ENCODE measurements around the gene NAA80. TPM values are rescaled to one million over a fixed set of nuclear protein-coding genes. Genes with fewer than 3 reads are reported as not detected.

The NAA80 gene
- total and polyA plus RNA-seq, 2 donors (not counting 3 experiments of a cell fraction or from before 2014, with no cell fraction given) = 9.0 to 13.1 TPM

GRCh38 chr3:50275996-50276761 lies 23.0 kb downstream of the NAA80 start:
- Histone ChIP-seq H3K9me1 (replicated peaks; ENCODE audit: control insufficient read depth, extremely low read depth, insufficient read depth, low read length) (no peaks in the 10 kb centered on the region), H4K20me1 (replicated peaks; ENCODE audit: control insufficient read depth, extremely low read depth, insufficient read depth, low read length) (no peaks in the 10 kb centered on the region), H3K36me3 (ENCODE audit: control insufficient read depth in 2 of 2, extremely low read depth in 1 of 2, insufficient read depth in 2 of 2, low read length in 2 of 2) (no peaks in the 10 kb centered on the region), H3K27ac (ENCODE audit: insufficient read depth, low read depth, low read length) (no peak overlapping the region), H2AFZ (ENCODE audit: low read depth, low read length) (no peak overlapping the region), H3K79me2 (ENCODE audit: control insufficient read depth, insufficient read depth, low read length) (no peaks in the 10 kb centered on the region), H3K27me3 (ENCODE audit: control insufficient read depth in 2 of 2, insufficient read depth in 2 of 2, low read length in 2 of 2) (peaks cover 18 to 24% of the 10 kb centered on the region in 2 experiments), H3K9ac (replicated peaks; ENCODE audit: extremely low read depth, insufficient read depth, low read length) (no peak overlapping the region), H3K4me2 (ENCODE audit: insufficient read depth, low read length) (no peak overlapping the region), H3K4me3 (replicated peaks in 1 of 3; ENCODE audit: insufficient read depth in 1 of 3, low read depth in 1 of 3, low read length in 3 of 3) (no peak overlapping the region), H3K4me1 (ENCODE audit: control insufficient read depth, extremely low read depth, insufficient read depth, low read length) (peaks cover 2% of the 10 kb centered on the region), H3K9me3 (replicated peaks; ENCODE audit: control insufficient read depth, insufficient read depth, low read length) (no peaks in the 10 kb centered on the region)
- BruUV-seq (replicated peaks) = no TSS peak
- POLR2A ChIA-PET = no interaction called here
- FAIRE-seq (no peak), DNase-seq (ENCODE audit: low read depth, low spot score) (no peak)
- no peak for TF ChIP-seq CTCF (IDR thresholded peaks at IDR 0.05; ENCODE audit: extremely low read depth in 1 of 2, insufficient read depth in 1 of 2, low read depth in 1 of 2, low read length in 2 of 2)
- no peak for TF ChIP-seq POLR2AphosphoS5 (IDR thresholded peaks at IDR 0.05; ENCODE audit: insufficient read depth, low read depth, low read length)
- peak; percentile 39 for TF ChIP-seq EZH2 (IDR thresholded peaks at IDR 0.05; ENCODE audit: borderline replicate concordance, low read depth, low read length, severe bottlenecking)
- dilution Hi-C loops (cut with MboI; ENCODE audit: extremely low pct_ligation_motif_present, low sequenced_read_pairs) (no loop called here), intact Hi-C loops (cut with micrococcal nuclease) (no loop called here)
- CTCF ChIA-PET = interaction anchor here (1.0 to 4.9 kb wide), 2 partner anchors 48 to 82 kb away, joined by 4 to 47 read pairs; partner anchors contain the start of gene HYAL2

All from endothelial cell of umbilical vein (primary cell).